NCI-H82 treated with DMSO at 0.1 percent for 48 hours (cell line): Measurements from ENCODE around the gene PTPRD.

Experiments
- DNase-seq: peaks from one replicate; lab custom pipeline; 2025; ENCODE audit not compliant: unreplicated experiment; lab: John Stamatoyannopoulos, UW

The PTPRD gene

GRCh38 chr9:8508671-8509290, 2104.0 kb downstream of the PTPRD start:
- DNase-seq = no peak

- no peak for DNase-seq
Measured at GRCh38 chr9:8494571-8494970, 2118.2 kb downstream of the PTPRD start.

DNA sequence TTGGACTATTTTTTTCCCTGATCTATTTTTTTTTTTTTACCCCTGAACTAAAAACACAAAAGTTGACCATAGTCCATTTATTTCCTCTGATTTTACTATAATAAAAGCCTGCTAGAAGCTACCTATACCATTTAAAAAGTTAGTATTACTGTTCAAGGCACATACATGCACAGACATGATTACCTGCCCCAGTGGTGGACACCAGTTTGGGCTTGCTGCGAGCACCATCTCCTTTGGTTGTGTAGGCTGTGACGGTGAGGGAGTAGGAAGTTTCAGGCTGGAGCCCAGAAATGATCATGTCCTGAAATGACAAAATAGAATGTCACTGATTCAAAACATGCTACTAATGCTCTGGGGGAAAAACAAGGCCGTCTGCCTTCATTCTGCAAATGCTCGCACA, 2120.1 kb downstream of the PTPRD start:
- DNase-seq = no peak

DNA sequence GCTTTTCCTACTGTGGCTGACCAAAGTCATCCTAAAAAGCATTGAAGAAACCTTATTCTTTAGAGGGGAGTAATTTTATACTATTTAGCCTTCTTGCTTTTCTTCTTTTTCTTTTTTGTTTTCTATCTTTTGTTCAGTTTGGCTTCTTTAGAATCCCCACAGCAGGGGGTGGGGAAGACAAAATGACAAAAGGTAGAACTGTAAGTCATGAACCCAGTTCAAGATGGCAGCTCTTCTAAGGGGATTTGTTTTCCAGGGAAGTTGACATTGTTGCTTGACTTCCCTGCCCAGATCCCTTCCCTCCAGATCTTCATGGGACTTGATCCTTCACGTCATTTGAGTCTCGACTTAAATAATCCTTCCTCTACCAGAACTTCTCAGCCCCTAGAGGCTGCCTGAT, 2120.8 kb downstream of the PTPRD start:
- DNase-seq = no peak

DNA sequence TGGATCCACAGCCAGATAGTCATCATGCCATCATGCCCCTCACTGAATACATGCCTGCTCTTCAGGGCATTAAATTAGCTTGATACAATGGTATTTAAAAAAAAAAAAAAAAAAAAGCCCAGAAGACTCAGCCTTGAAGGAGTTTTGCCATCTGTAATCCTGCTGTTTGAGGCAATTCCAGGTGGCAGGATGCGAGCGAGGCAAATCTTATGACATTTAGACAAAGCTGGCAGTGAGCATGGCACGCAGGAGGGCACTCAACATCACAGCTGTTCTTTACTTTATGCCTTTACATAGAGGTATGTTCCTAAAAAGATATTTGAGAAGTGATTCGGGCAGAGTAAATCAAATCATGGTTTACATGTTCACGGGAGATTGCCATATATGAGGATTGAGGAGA, 2121.2 kb downstream of the PTPRD start:
- no peak for DNase-seq

DNA sequence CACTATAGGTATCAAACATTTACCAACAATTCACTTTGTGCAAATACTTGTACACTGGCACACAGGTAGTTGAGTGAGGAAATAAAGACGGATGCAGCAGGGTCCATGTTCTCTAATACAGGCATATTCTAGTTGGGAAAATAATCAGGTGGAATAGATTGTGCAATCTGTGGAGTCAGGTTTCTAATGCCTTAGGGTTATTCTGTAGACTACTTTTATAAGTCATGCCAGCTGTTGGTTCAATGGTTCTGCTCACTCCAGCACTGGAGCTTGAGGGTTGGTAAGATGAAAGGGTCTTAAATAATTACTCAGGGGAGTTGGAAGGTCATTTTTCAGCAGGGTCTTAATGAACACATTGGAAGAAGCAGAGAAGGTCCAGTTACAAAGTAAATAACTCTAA, 2123.0 kb downstream of the PTPRD start:
- DNase-seq = no peak

DNA sequence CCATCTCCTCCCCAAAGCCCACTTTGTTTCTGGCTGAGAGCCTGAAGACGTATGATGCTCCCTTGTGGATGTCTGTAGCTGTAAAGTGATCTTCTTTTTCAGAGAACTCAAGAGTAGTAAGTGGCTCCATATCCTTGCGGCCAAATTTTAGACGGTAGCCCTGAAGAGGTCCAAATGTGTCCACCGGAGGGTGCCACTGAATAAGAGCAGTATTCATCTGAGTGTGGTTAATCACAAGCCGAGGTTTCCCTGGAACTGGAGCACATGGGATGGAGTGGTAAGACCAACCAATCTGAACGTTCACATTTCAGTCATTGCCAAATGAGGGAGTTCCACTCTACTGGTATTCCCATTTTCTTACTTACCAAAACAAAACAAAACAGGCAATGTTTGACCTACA, 2126.7 kb downstream of the PTPRD start:
- DNase-seq = no peak

GRCh38 chr9:8484597-8485191, 2128.1 kb downstream of the PTPRD start:
- DNase-seq = no peak

DNA sequence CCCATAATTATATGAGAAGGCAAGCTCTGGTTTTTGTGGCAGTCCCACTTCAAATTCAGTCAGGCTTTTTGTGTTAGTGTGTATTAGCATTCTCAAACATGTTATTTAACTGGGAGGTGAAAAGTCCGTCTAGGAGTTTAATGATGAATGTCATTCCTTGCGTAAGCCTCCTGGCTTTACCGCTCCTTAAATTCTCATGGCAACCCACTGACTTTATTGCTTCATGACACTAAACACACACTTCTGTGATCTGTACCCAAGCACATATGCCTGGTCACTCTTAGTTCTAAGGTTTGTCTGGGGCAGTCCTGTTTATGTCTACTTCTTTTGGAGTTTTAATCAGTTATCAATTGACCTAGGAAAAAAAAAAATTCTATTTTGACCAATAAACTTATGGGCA, 2135.4 kb downstream of the PTPRD start:
- no peak for DNase-seq

- DNase-seq = no peak
Measured at GRCh38 chr9:8474937-8475336, 2137.9 kb downstream of the PTPRD start.

DNA sequence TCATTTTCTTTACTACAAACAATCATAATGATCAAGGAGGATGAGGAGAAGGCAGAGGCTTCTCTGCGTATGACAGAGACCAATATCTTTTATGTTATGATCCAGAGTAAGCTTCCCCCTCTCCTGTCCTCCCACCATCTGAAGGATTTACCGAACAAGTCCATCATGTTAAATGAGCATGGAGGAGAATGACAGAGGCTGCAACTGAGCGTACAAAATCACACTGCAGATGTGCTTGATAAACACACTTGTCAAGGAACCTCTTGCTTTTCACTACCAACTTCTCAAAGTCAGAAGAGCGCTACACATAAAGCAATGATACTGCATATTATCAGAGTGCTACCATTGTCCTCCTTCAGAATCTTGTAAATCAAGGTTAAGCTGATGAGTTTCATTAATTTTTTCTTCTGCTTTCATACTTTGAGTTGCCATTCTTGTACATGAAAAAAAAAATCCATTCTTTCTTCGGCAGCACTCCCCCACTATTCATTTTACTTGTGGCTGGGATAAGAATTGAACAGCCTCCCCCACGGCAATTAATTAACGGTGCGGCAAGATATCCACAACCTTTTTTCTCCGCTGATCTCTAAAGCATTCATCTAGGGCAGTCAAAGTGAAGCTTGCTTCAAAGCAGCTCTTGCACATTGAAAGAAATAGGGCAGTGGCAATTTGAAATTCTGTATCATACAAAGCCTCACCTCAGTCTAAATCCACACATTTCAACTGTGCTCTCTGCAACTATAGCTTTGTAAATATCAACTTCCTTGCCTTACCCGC, 2139.4 kb downstream of the PTPRD start:
- DNase-seq = no peak

DNA sequence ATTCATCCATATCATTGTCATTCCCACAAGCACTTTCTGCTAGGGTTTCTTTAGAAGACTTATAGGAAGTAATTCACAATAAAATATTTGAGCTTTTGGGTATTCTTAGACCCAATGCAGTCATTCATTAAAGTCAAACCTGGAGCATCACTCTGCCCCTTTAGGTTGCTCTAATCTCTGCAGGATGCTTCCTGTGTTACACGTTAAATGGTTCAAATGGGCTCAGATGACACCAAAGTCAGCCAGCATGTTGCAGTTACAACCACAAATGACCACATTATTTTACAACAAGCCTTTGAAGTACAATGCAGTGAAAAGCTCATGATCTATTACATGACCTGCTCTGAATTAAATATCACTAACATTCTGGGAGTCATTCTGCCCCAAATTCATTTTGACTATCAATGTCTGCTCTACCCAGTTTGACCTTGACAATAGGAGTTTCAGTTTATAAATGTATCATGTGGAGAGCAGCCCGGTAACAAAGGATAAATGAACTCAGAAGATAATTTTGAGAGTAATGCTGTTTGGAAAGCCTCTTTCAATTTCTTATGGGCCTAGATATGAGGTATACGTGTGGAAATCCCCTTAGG, 2144.7 kb downstream of the PTPRD start:
- DNase-seq = no peak

DNA sequence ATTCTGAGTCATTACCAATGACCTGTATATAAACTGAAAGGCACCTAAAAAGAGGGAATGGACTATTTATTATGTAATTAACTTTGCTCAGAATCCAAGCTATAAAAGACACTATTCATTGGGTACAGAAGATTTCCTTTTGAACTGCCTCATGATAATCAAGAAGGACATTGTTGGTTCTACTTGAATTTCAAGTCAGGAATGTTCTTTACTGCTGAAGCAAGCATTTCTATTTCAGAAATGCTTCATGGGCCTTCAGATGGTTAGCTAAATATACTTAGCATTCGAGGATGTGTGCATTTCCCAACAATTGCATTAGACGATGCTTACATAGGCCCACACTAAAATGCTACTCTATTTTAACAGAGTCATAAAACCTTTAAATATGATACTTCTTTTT, 2155.0 kb downstream of the PTPRD start:
- no peak for DNase-seq

- no peak for DNase-seq
Measured at GRCh38 chr9:8457055-8457454, 2155.7 kb downstream of the PTPRD start.

GRCh38 chr9:8456344-8456743, 2156.5 kb downstream of the PTPRD start:
- DNase-seq = no peak

GRCh38 chr9:8450810-8451545, 2161.8 kb downstream of the PTPRD start:
- no peak for DNase-seq

GRCh38 chr9:8448226-8448625, 2164.6 kb downstream of the PTPRD start:
- DNase-seq = no peak

- DNase-seq = no peak
Measured at GRCh38 chr9:8447601-8448000, 2165.2 kb downstream of the PTPRD start.

DNA sequence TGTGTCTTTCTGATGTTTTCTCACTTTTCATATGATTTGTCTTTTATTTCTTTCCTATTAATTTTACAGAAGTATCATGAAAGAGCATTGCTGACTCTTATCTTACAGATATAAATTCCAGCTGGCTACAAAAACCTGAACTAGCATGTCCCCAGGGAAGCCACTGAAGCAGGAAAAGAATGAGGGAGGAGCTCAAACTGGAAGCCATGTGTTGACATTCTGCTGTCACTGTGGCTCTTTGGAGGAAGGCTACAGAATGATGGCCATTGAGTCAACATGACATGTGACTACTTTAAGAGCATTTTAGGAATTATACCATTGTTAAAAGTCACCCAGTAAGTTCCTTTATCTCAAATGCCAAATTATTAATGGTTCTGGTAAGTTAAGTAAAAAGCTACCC, 2174.9 kb downstream of the PTPRD start:
- no peak for DNase-seq

- no peak for DNase-seq
Measured at GRCh38 chr9:8437259-8437658, 2175.5 kb downstream of the PTPRD start.

DNA sequence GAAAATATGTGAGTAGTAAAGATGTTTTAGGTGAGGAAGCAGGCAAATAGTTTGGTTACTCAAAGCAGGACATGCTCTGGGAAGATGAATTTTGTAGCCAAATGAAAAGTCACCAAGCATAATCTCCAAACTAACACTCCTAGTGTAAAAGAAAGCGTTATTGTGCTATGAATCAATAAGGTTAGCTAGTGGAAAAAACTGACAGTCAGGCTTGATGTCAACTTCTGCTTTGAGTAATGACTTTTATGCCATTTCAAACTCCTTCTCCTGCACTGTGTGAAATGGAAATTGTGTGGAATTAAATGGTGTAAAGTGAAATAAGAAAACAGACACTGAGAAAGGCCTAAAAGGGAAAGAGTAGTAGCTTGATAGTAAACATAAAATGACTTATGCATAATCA, 2176.0 kb downstream of the PTPRD start:
- no peak for DNase-seq
